ENCODE results near the gene PTPRD. TPM values are rescaled to one million over a fixed set of nuclear protein-coding genes. Genes with fewer than 3 reads are reported as not detected.

The PTPRD gene
- total RNA-seq, 1 donor from 2014 or later: 532 TPM

GRCh38 chr9:8872802-8873201 lies 1740.0 kb downstream of the PTPRD start:
- no peaks in the 10 kb centered on the region for H3K9me3 Mint-ChIP-seq (ENCODE audit: unreplicated experiment)
- H3K4me1 Mint-ChIP-seq (ENCODE audit: low read depth, unreplicated experiment): peaks cover 3% of the 10 kb centered on the region
- no peak overlapping the region for H3K27ac Mint-ChIP-seq (ENCODE audit: unreplicated experiment)
- DNase-seq: no peak
- H3K4me3 Mint-ChIP-seq (ENCODE audit: unreplicated experiment): no peak overlapping the region
- no peak for TF ChIP-seq CTCF (IDR thresholded peaks at IDR 0.05; ENCODE audit: partially characterized antibody, unreplicated experiment)
- H3K27me3 Mint-ChIP-seq (ENCODE audit: unreplicated experiment): no peaks in the 10 kb centered on the region
- H3K36me3 Mint-ChIP-seq (ENCODE audit: unreplicated experiment): no peaks in the 10 kb centered on the region

GRCh38 chr9:8871796-8872445 lies 1740.9 kb downstream of the PTPRD start:
- H3K4me3 Mint-ChIP-seq (ENCODE audit: unreplicated experiment): no peak overlapping the region
- peaks cover 12% of the 10 kb centered on the region for H3K4me1 Mint-ChIP-seq (ENCODE audit: low read depth, unreplicated experiment)
- H3K36me3 Mint-ChIP-seq (ENCODE audit: unreplicated experiment): no peaks in the 10 kb centered on the region
- H3K27me3 Mint-ChIP-seq (ENCODE audit: unreplicated experiment): no peaks in the 10 kb centered on the region
- DNase-seq: no peak
- TF ChIP-seq CTCF (IDR thresholded peaks at IDR 0.05; ENCODE audit: partially characterized antibody, unreplicated experiment): no peak
- H3K27ac Mint-ChIP-seq (ENCODE audit: unreplicated experiment): no peak overlapping the region
- peaks cover 3% of the 10 kb centered on the region for H3K9me3 Mint-ChIP-seq (ENCODE audit: unreplicated experiment)

GRCh38 chr9:8871396-8871795 lies 1741.4 kb downstream of the PTPRD start:
- DNase-seq: no peak
- Mint-ChIP-seq H3K4me1 (ENCODE audit: low read depth, unreplicated experiment) (peaks cover 12% of the 10 kb centered on the region), H3K27ac (ENCODE audit: unreplicated experiment) (no peak overlapping the region), H3K27me3 (ENCODE audit: unreplicated experiment) (no peaks in the 10 kb centered on the region), H3K36me3 (ENCODE audit: unreplicated experiment) (no peaks in the 10 kb centered on the region), H3K9me3 (ENCODE audit: unreplicated experiment) (peaks cover 3% of the 10 kb centered on the region), H3K4me3 (ENCODE audit: unreplicated experiment) (no peak overlapping the region)
- no peak for TF ChIP-seq CTCF (IDR thresholded peaks at IDR 0.05; ENCODE audit: partially characterized antibody, unreplicated experiment)

- H3K27ac Mint-ChIP-seq (ENCODE audit: unreplicated experiment): no peak overlapping the region
- no peak overlapping the region for H3K4me3 Mint-ChIP-seq (ENCODE audit: unreplicated experiment)
- no peaks in the 10 kb centered on the region for H3K36me3 Mint-ChIP-seq (ENCODE audit: unreplicated experiment)
- H3K9me3 Mint-ChIP-seq (ENCODE audit: unreplicated experiment): peaks cover 3% of the 10 kb centered on the region
- H3K4me1 Mint-ChIP-seq (ENCODE audit: low read depth, unreplicated experiment): peaks cover 12% of the 10 kb centered on the region
- DNase-seq: no peak
- no peak for TF ChIP-seq CTCF (IDR thresholded peaks at IDR 0.05; ENCODE audit: partially characterized antibody, unreplicated experiment)
- H3K27me3 Mint-ChIP-seq (ENCODE audit: unreplicated experiment): no peaks in the 10 kb centered on the region
These were observed 1743.0 kb downstream of the PTPRD start for GRCh38 chr9:8869812-8870211.

- Mint-ChIP-seq H3K9me3 (ENCODE audit: unreplicated experiment) (peaks cover 3% of the 10 kb centered on the region), H3K27ac (ENCODE audit: unreplicated experiment) (no peak overlapping the region), H3K4me3 (ENCODE audit: unreplicated experiment) (no peak overlapping the region), H3K36me3 (ENCODE audit: unreplicated experiment) (no peaks in the 10 kb centered on the region), H3K4me1 (ENCODE audit: low read depth, unreplicated experiment) (peaks cover 12% of the 10 kb centered on the region), H3K27me3 (ENCODE audit: unreplicated experiment) (no peaks in the 10 kb centered on the region)
- no peak for TF ChIP-seq CTCF (IDR thresholded peaks at IDR 0.05; ENCODE audit: partially characterized antibody, unreplicated experiment)
- no peak for DNase-seq
These were observed 1744.2 kb downstream of the PTPRD start for GRCh38 chr9:8868632-8869031.
